ENCODE data around the gene ERBIN. TPM values are rescaled to one million over a fixed set of nuclear protein-coding genes. Genes with fewer than 3 reads are reported as not detected.

Gene ERBIN
- total RNA-seq, 1 experiment from 2014 or later = 47.2 TPM

GRCh38 chr5:66113160-66113559 lies 186.8 kb downstream of the ERBIN start:
- Histone ChIP-seq H3K4me1 (no peaks in the 10 kb centered on the region), H3K4me3 (ENCODE audit: low read depth, low read length) (no peak overlapping the region), H3K27me3 (replicated peaks; ENCODE audit: control insufficient read depth, insufficient read depth, low read length) (no peaks in the 10 kb centered on the region), H3K36me3 (ENCODE audit: control insufficient read depth, insufficient read depth, low read length) (no peaks in the 10 kb centered on the region), H3K9me3 (peaks cover 3% of the 10 kb centered on the region; the same call in 1 of the 2 replicates)
- Mint-ChIP-seq H3K4me1 (ENCODE audit: low read depth, unreplicated experiment) (no peaks in the 10 kb centered on the region), H3K9me3 (ENCODE audit: unreplicated experiment) (peaks cover 13% of the 10 kb centered on the region), H3K36me3 (ENCODE audit: insufficient read depth, unreplicated experiment) (no peaks in the 10 kb centered on the region), H3K27ac (ENCODE audit: unreplicated experiment) (no peak overlapping the region), H3K4me3 (ENCODE audit: unreplicated experiment) (no peak overlapping the region), H3K27me3 (ENCODE audit: insufficient read depth, unreplicated experiment) (peaks cover 4% of the 10 kb centered on the region)
- DNase-seq = no peak
- no peak for TF ChIP-seq CTCF (IDR thresholded peaks at IDR 0.05; ENCODE audit: insufficient read depth in 1 of 2, low read depth in 1 of 2, low read length in 1 of 2, severe bottlenecking in 1 of 2, unreplicated experiment in 1 of 2)
- intact Hi-C loops (cut with micrococcal nuclease; ENCODE audit: unreplicated experiment) = no loop called here
- ChIA-PET POLR2A (no interaction called here), CTCF (interaction anchor here (0.6 kb wide), 1 partner anchor 12 kb away, joined by 3 read pairs; no protein-coding TSS in a partner anchor)
- no TSS peak for BruUV-seq (replicated peaks)

GRCh38 chr5:66118304-66118703 lies 191.9 kb downstream of the ERBIN start:
- CTCF ChIA-PET = no interaction called here
- TF ChIP-seq CTCF (IDR thresholded peaks at IDR 0.05; ENCODE audit: insufficient read depth in 1 of 2, low read depth in 1 of 2, low read length in 1 of 2, severe bottlenecking in 1 of 2, unreplicated experiment in 1 of 2) = no peak
- H3K36me3 Mint-ChIP-seq (ENCODE audit: insufficient read depth, unreplicated experiment) = no peaks in the 10 kb centered on the region
- intact Hi-C loops (cut with micrococcal nuclease; ENCODE audit: unreplicated experiment) = no loop called here
- H3K4me1 ChIP-seq = no peaks in the 10 kb centered on the region
- H3K27ac Mint-ChIP-seq (ENCODE audit: unreplicated experiment) = no peak overlapping the region
- H3K4me3 ChIP-seq (ENCODE audit: low read depth, low read length) = no peak overlapping the region
- no TSS peak for BruUV-seq (replicated peaks)
- no peaks in the 10 kb centered on the region for H3K9me3 ChIP-seq
- H3K4me1 Mint-ChIP-seq (ENCODE audit: low read depth, unreplicated experiment) = no peaks in the 10 kb centered on the region
- H3K4me3 Mint-ChIP-seq (ENCODE audit: unreplicated experiment) = no peak overlapping the region
- POLR2A ChIA-PET = no interaction called here
- H3K36me3 ChIP-seq (ENCODE audit: control insufficient read depth, insufficient read depth, low read length) = no peaks in the 10 kb centered on the region
- H3K9me3 Mint-ChIP-seq (ENCODE audit: unreplicated experiment) = no peaks in the 10 kb centered on the region
- H3K27me3 ChIP-seq (replicated peaks; ENCODE audit: control insufficient read depth, insufficient read depth, low read length) = no peaks in the 10 kb centered on the region
- no peak for DNase-seq
- no peaks in the 10 kb centered on the region for H3K27me3 Mint-ChIP-seq (ENCODE audit: insufficient read depth, unreplicated experiment)

GRCh38 chr5:66122379-66123034 lies 196.1 kb downstream of the ERBIN start:
- CTCF ChIA-PET = no interaction called here
- no peaks in the 10 kb centered on the region for H3K9me3 ChIP-seq
- intact Hi-C loops (cut with micrococcal nuclease; ENCODE audit: unreplicated experiment) = no loop called here

More at GRCh38 chr5:66122379-66123034, 196.1 kb downstream of the ERBIN start:
- no TSS peak for BruUV-seq (replicated peaks)
- TF ChIP-seq CTCF (IDR thresholded peaks at IDR 0.05; ENCODE audit: insufficient read depth in 1 of 2, low read depth in 1 of 2, low read length in 1 of 2, severe bottlenecking in 1 of 2, unreplicated experiment in 1 of 2) = no peak
- Mint-ChIP-seq H3K27ac (ENCODE audit: unreplicated experiment) (no peak overlapping the region), H3K4me3 (ENCODE audit: unreplicated experiment) (no peak overlapping the region), H3K27me3 (ENCODE audit: insufficient read depth, unreplicated experiment) (no peaks in the 10 kb centered on the region), H3K4me1 (ENCODE audit: low read depth, unreplicated experiment) (no peaks in the 10 kb centered on the region), H3K36me3 (ENCODE audit: insufficient read depth, unreplicated experiment) (no peaks in the 10 kb centered on the region), H3K9me3 (ENCODE audit: unreplicated experiment) (no peaks in the 10 kb centered on the region)
- no peaks in the 10 kb centered on the region for H3K36me3 ChIP-seq (ENCODE audit: control insufficient read depth, insufficient read depth, low read length)
- H3K4me3 ChIP-seq (ENCODE audit: low read depth, low read length) = no peak overlapping the region
- DNase-seq = no peak
- POLR2A ChIA-PET = no interaction called here
- H3K4me1 ChIP-seq = no peaks in the 10 kb centered on the region
- no peaks in the 10 kb centered on the region for H3K27me3 ChIP-seq (replicated peaks; ENCODE audit: control insufficient read depth, insufficient read depth, low read length)

Measured in Caco-2 (cell line).